Coronary artery (tissue), 2 donors: ENCODE data around the gene EARS2.

Experiments used
- DNase-seq: peaks from one replicate; pipeline ENCODE4 v3.0.0-alpha.2; 2017; ENCODE audit warnings: low spot score
- H3K27ac ChIP-seq, 2 donors: fragments of 200-600 bp; sonication (generic); one replicate each; pipeline ENCODE4 v1.5.1; 2016 to 2019
- H3K4me3 ChIP-seq: fragments of 200-600 bp; sonication (generic); 2 replicates; pipeline ENCODE4 v1.5.1; 2016; ENCODE audit warnings: mild to moderate bottlenecking, moderate library complexity
- TF ChIP-seq, protein P1 (sequence below): fragments of 200-600 bp; sonication (generic); IDR thresholded peaks from one replicate; pipeline ENCODE4 v1.5.1; 2019; ENCODE audit warnings: antibody characterized with exemption

EARS2 gene

DNA sequence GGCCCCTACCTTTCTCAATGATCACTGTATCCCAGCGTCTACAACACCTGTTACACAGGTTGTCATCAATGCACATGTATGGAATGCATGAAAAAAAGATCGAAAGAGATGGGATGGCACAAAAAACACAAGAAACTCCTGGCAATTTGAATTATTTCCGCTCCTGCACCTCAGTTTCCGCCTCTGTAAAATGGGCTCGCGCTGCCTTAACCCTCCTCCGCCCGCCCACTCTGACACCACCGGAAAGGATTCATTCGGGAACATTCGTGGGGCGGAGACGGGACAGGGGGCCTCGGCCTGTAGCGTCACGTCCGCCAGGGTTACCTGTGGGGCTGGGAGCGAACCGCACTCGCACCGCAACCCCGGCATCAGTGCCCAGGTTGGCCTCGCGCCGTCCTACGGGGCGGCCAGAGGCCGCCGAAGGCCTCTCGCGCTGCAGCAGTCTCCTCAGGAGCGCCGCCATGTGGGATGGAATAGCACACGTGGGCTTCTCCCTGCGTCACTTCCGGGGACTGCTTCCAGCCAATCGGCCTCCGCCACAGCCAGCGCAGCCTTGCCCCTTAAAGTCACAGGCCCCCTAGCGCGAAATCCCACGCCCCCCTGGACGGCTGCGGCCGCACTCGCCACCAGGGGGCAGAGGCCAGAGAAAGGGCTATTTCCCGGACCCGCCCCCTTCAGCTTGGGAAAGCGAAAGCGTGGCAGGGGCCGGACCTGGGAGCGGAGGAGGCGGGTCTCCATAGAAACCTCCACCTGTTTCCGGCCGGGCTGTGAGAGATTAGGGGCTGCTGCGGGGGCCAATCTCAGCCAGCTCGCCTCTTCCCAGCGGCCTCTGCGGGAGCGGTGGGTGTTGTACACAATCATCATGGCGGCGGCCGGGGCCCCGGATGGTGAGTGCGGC lies at the start of gene EARS2, which contains the start of gene UBFD1:
Gene EARS2 (minus strand): TSS at position 470 of the 898 bp plus-strand sequence. CDS start 7 bp downstream, at position 463.
Gene UBFD1 (plus strand): TSS at position 847 of the 898 bp plus-strand sequence. CDS start 16 bp downstream, at position 863.
- DNase-seq: peak; percentile 99
- H3K27ac ChIP-seq: peak within 1 kb of the TSS; percentile 91 to 93
- peak within 1 kb of the TSS; percentile 81 for H3K4me3 ChIP-seq
- TF ChIP-seq, protein P1, sequence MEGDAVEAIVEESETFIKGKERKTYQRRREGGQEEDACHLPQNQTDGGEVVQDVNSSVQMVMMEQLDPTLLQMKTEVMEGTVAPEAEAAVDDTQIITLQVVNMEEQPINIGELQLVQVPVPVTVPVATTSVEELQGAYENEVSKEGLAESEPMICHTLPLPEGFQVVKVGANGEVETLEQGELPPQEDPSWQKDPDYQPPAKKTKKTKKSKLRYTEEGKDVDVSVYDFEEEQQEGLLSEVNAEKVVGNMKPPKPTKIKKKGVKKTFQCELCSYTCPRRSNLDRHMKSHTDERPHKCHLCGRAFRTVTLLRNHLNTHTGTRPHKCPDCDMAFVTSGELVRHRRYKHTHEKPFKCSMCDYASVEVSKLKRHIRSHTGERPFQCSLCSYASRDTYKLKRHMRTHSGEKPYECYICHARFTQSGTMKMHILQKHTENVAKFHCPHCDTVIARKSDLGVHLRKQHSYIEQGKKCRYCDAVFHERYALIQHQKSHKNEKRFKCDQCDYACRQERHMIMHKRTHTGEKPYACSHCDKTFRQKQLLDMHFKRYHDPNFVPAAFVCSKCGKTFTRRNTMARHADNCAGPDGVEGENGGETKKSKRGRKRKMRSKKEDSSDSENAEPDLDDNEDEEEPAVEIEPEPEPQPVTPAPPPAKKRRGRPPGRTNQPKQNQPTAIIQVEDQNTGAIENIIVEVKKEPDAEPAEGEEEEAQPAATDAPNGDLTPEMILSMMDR: peak; percentile 82

GRCh38 chr16:23597003-23597756 lies 40.0 kb upstream of the EARS2 start:
- TF ChIP-seq, protein P1: no peak
- no peak overlapping the region for H3K4me3 ChIP-seq
- H3K27ac ChIP-seq: no peak overlapping the region
- DNase-seq: no peak

DNA sequence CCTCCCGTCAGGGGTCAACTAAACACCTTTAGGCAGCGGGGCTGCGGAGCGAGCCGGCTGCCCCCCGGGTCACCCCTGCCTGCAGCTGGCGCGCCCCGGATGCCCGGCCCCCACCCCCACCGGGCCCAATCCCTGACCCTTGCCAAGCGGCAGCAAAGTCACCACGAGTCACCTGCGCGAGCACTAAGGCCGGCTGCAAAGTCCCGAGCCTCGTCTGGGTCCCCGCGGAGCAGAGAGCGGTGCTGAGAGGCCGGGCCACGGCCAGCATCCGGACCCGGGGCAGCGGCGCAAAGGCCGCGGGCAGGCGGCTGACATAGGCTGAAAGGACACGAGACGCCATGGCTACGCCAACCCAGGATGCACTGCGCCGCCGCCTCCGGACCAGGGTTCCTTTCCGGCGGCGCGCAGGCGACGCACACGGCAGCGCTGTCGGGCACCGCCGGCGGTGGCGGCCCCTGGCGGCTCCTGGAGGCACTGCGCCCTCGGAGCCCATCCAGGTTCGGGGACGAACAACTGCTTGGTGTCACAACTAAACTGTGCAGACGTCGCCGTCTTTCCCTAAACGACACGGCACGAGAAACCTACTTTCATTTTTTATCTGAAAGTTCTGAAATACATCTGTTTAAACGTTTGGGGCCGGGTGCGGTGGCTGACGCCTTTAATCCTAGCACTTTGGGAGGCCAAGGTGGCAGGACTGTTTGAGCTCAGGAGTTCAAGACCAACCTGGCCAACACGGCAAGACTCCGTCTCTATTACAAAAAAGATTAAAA lies 39.0 kb upstream of the EARS2 start, which contains the start of gene NDUFAB1:
Gene NDUFAB1 (minus strand): TSS at position 366 of the 770 bp plus-strand sequence. CDS start 26 bp downstream, at position 340.
- peak; percentile 88 for DNase-seq
- H3K4me3 ChIP-seq: peak within 1 kb of the TSS; percentile 89
- peak within 1 kb of the TSS; percentile 65 to 84 for H3K27ac ChIP-seq
- TF ChIP-seq, protein P1: peak; percentile 99

GRCh38 chr16:23595246-23595950 lies 38.2 kb upstream of the EARS2 start:
- H3K27ac ChIP-seq: peak overlapping the region; percentile 65 to 84
- TF ChIP-seq, protein P1: no peak
- DNase-seq: no peak
- peak overlapping the region; percentile 89 for H3K4me3 ChIP-seq

GRCh38 chr16:23594186-23594585 lies 37.0 kb upstream of the EARS2 start:
- no peak overlapping the region for H3K4me3 ChIP-seq
- no peak for DNase-seq
- TF ChIP-seq, protein P1: no peak
- no peak overlapping the region for H3K27ac ChIP-seq

DNA sequence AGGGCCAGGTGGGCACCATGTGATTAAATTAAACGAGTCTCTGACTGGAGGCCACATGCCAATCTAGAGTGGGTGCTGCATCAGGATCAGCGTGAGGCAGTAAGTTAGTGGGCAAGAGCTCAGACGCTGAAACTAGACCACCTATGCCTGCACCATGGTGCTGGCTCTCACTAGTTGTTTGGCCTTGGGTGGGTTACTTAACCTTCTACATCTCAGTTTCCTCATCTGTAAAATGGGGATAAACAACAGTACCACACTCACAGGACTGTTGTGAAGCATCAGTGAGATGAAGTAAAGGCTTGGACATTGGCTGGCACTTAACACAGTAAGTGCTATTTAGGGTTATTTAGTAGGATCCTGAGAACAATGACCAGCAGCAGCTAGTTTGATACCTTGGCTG lies 33.0 kb upstream of the EARS2 start:
- no peak for DNase-seq
- no peak overlapping the region for H3K27ac ChIP-seq
- TF ChIP-seq, protein P1: no peak
- no peak overlapping the region for H3K4me3 ChIP-seq
